OCI-LY3 (cell line): ENCODE data around the gene SELENOW.
"Not testable (repeated sequence)": the region's sequence is repeated elsewhere in the genome, so short reads cannot be mapped to it uniquely, and the experiment has no call there.

Experiments used
- H2AFZ ChIP-seq: fragments of 200-600, 300-600 bp; shearing (Covaris generic); 2 replicates; pipeline ENCODE4 v1.6.0; 2014; ENCODE audit warnings: antibody characterized with exemption, low read depth, low read length
- H3K27ac ChIP-seq: fragments of 200-600, 300-600 bp; sonication (generic); 2 replicates; pipeline ENCODE4 v1.5.1; 2014; ENCODE audit warnings: mild to moderate bottlenecking, low read length, moderate library complexity, mixed read lengths
- H3K27me3 ChIP-seq: fragments of 200-600, 300-600 bp; sonication (generic); 2 replicates; pipeline ENCODE4 v1.6.1; 2014; ENCODE audit warnings: low read depth, low read length, mixed read lengths
- H3K36me3 ChIP-seq: fragments of 200-600, 300-600 bp; sonication (generic); replicated peaks from 2 replicates; pipeline ENCODE3; 2014; ENCODE audit warnings: low read depth, low read length, mixed read lengths
- H3K4me1 ChIP-seq: fragments of 300-600, 200-600 bp; sonication (generic); 2 replicates; pipeline ENCODE4 v1.6.1; 2014; ENCODE audit warnings: low read length, mixed read lengths
- H3K4me2 ChIP-seq: fragments of 200-600, 300-600 bp; sonication (generic); 2 replicates; pipeline ENCODE4 v1.6.1; 2014; ENCODE audit warnings: low read length, mixed read lengths
- H3K4me3 ChIP-seq: fragments of 300-600, 200-600 bp; sonication (generic); 2 replicates; pipeline ENCODE4 v1.5.1; 2014; ENCODE audit warnings: antibody characterized with exemption, mild to moderate bottlenecking, low read length, moderate library complexity
- H3K79me2 ChIP-seq: fragments of 300-600, 200-600 bp; shearing (Covaris generic); 2 replicates; pipeline ENCODE4 v1.6.1; 2014; ENCODE audit warnings: mild to moderate bottlenecking, low read length, mixed read lengths
- H3K9ac ChIP-seq: fragments of 300-600, 200-600 bp; shearing (Covaris generic); 2 replicates; pipeline ENCODE4 v1.6.0; 2014; ENCODE audit warnings: mild to moderate bottlenecking, low read length, moderate library complexity
- H3K9me3 ChIP-seq: fragments of 200-600, 300-600 bp; shearing (Covaris generic); 2 replicates; pipeline ENCODE4 v1.6.1; 2014; ENCODE audit warnings: low read length, mixed read lengths; ENCODE audit not compliant: insufficient read depth
- H4K20me1 ChIP-seq: fragments of 200-600, 300-600 bp; sonication (generic); 2 replicates; pipeline ENCODE4 v1.6.1; 2016; ENCODE audit warnings: low read length, mixed read lengths; ENCODE audit not compliant: insufficient read depth
- CTCF ChIP-seq: fragments of 200-600, 300-600 bp; sonication (generic); IDR thresholded peaks from 2 replicates; pipeline ENCODE4 v1.5.1; 2014; ENCODE audit warnings: antibody characterized with exemption, low read length, low read depth
- EZH2phosphoT487 ChIP-seq: fragments of 200-600 bp; shearing (Covaris generic); IDR thresholded peaks from 2 replicates; pipeline ENCODE4 v1.6.1; 2018; ENCODE audit warnings: antibody characterized with exemption, mixed run types, low read depth

SELENOW gene

GRCh38 chr19:47776568-47776967 is 1.9 kb upstream of the SELENOW start:
- Histone ChIP-seq H3K4me2 (no peak overlapping the region), H3K36me3 (no peaks in the 10 kb centered on the region), H3K9me3 (no peaks in the 10 kb centered on the region), H3K9ac (no peak overlapping the region), H4K20me1 (no peaks in the 10 kb centered on the region), H3K79me2 (peaks cover 16% of the 10 kb centered on the region), H3K4me3 (no peak overlapping the region), H3K27me3 (no peaks in the 10 kb centered on the region), H2AFZ (no peak overlapping the region), H3K4me1 (peaks cover 9% of the 10 kb centered on the region), H3K27ac (no peak overlapping the region)
- TF ChIP-seq CTCF (no peak), EZH2phosphoT487 (no peak)

GRCh38 chr19:47777245-47778048 is 1.1 kb upstream of the SELENOW start:
- H3K79me2 ChIP-seq, result peaks cover 16% of the 10 kb centered on the region
- not testable (repeated sequence) for H4K20me1 ChIP-seq, H2AFZ ChIP-seq

GRCh38 chr19:47778954-47779351 is 450 bp downstream of the SELENOW start:
- Histone ChIP-seq H3K4me2 (peak overlapping the region; percentile 94), H3K27me3 (no peaks in the 10 kb centered on the region), H3K4me1 (peaks cover 9% of the 10 kb centered on the region), H3K9me3 (no peaks in the 10 kb centered on the region), H3K36me3 (no peaks in the 10 kb centered on the region), H3K9ac (peak overlapping the region; percentile 88), H4K20me1 (no peaks in the 10 kb centered on the region), H3K27ac (peak overlapping the region; percentile 60; the same call in 1 of the 2 replicates), H3K4me3 (peak overlapping the region; percentile 86), H3K79me2 (peaks cover 16% of the 10 kb centered on the region), H2AFZ (peak overlapping the region; percentile 96)
- TF ChIP-seq EZH2phosphoT487 (no peak), CTCF (no peak)

More at GRCh38 chr19:47777245-47778048, 1.1 kb upstream of the SELENOW start:
- not testable (repeated sequence) for H3K27ac ChIP-seq, H3K9me3 ChIP-seq, H3K4me1 ChIP-seq, H3K36me3 ChIP-seq, H3K27me3 ChIP-seq
- Histone ChIP-seq H3K4me3 (peak overlapping the region; percentile 86), H3K9ac (peak overlapping the region; percentile 88), H3K4me2 (peak overlapping the region; percentile 94)

GRCh38 chr19:47779524-47780214 is 1.2 kb downstream of the SELENOW start:
- no peaks in the 10 kb centered on the region for H4K20me1 ChIP-seq
- H3K27ac ChIP-seq, result no peak overlapping the region
- peak overlapping the region; percentile 94 for H3K4me2 ChIP-seq
- peaks cover 4% of the 10 kb centered on the region for H3K36me3 ChIP-seq
- peaks cover 16% of the 10 kb centered on the region for H3K79me2 ChIP-seq
- H3K9me3 ChIP-seq, result no peaks in the 10 kb centered on the region
- peak overlapping the region; percentile 86 for H3K4me3 ChIP-seq
- no peak overlapping the region for H2AFZ ChIP-seq
- H3K4me1 ChIP-seq, result peaks cover 9% of the 10 kb centered on the region
- peak overlapping the region; percentile 88 for H3K9ac ChIP-seq
- H3K27me3 ChIP-seq, result no peaks in the 10 kb centered on the region
- TF ChIP-seq CTCF, result no peak
- TF ChIP-seq EZH2phosphoT487, result no peak
